ENCODE measurements around the gene CD46.

GRCh38 chr1:207754011-207754410 lies 2.2 kb downstream of the CD46 start:
- TF ChIP-seq CTCF (IDR thresholded peaks at IDR 0.05; ENCODE audit: borderline replicate concordance, extremely low read depth, low read length, poor library complexity, severe bottlenecking), result no peak
- TF ChIP-seq EZH2 (IDR thresholded peaks at IDR 0.05; ENCODE audit: borderline replicate concordance, low read depth, low read length, severe bottlenecking), result no peak
